Activated naive CD4-positive, alpha-beta T cell treated with anti-CD3 and anti-CD28 coated beads, Interleukin-2, amount 10 ng/mL, durations not matched to agents 5 hours and 36 hours (primary cell): ENCODE results near the gene PAEP. TPM values are rescaled to one million over a fixed set of nuclear protein-coding genes. Genes with fewer than 3 reads are reported as not detected.

Source experiments
- total RNA-seq, 2 experiments: library from RNA; stranded (reverse); gene quantifications; one replicate each; pipeline ENCODE4 v1.2.3, GENCODE V29; 2021

The PAEP gene
- not detected for total RNA-seq

DNA sequence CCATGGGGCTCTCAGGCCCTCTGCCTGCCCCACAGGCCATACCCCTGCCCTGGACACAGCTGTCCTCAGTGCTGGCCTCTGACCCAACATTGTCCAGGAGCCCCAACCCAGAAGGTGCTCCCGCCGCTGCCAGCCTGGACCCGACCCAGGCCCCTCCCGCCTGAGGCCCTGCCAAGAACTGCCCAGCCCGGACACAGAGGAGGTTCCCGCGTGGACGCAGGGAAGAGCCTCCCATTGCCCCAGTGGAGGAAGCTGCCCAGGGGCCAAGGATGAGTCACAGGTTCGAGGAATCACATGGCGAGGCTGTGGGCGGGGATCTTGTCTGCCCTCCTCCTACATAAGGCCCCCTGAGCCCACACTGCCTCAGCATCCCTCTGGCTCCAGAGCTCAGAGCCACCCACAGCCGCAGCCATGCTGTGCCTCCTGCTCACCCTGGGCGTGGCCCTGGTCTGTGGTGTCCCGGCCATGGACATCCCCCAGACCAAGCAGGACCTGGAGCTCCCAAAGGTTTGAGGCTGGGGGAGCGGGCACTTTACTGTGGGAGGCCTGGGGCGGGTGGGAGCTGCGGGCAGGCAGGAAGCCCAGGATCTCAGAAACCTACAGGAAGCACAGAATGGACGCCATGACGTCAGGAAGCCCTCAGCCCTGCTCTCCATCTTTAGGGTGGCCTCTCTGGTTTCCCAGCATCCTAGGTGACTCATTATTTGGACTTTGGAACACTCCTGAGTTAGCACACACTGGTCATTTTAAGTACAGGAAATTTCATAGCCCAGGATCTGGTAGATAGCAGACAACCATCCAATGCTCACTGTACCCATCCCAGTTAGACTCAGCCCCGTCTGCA, at the start of gene PAEP:
PAEP (plus strand) TSS at position 366 of the 844 bp plus-strand sequence.

GRCh38 chr9:135520916-135521607, 40.5 kb upstream of the PAEP start, which contains the start of gene LCN1:
Gene LCN1 (plus strand): TSS chr9:135521440. CDS start chr9:135521498, 58 bp downstream.

DNA sequence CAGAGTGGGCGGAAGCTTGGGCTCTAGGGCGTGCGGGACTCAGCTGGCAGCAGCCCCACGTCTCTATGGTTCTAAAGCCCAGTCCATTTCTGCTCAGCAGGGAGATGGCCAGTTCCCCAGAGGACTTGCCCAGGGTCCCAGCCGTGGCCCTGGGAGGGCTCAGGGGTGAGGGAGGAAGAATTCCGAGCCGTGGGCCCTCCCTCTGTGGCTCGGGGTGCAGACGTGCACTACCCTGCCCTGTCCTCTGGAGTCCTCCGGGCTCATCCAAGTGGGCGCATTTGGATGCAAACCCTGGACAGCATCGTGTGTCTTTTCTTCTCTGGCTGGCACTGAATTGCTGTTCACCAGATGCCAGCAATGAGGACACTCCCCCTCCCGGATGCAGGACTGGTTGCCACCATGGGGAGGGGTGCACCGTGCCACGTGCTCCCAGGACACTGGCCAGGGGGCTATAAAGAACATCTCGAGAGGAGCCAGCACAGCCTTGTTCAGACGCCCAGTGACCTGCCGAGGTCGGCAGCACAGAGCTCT, 15.8 kb upstream of the PAEP start, which contains the start of gene OBP2A:
OBP2A (plus strand) TSS at position 481 of the 531 bp plus-strand sequence. CDS start 55 bp downstream, outside the sequence.

Other genes starting within 250 kb of the PAEP start
- gene PPP1R26, start 82.0 kb upstream of the PAEP start, total RNA-seq: under 1 TPM; 0.10 to 0.26 TPM
- 10 to 100 TPM; 29.2 to 29.8 TPM for gene MRPS2, start 61.1 kb upstream of the PAEP start, total RNA-seq
- not detected for gene LCN1, start 40.3 kb upstream of the PAEP start, total RNA-seq
- gene OBP2A, start 15.6 kb upstream of the PAEP start, total RNA-seq: not detected
- not detected for gene GLT6D1, start 77.8 kb downstream of the PAEP start, total RNA-seq
- not detected for gene LCN9, start 101.6 kb downstream of the PAEP start, total RNA-seq
- gene SOHLH1, start 137.7 kb downstream of the PAEP start, total RNA-seq: not detected
- not detected for gene KCNT1, start 140.4 kb downstream of the PAEP start, total RNA-seq